Dermis blood vessel endothelial cell (primary cell): ENCODE results near the gene EFEMP2. TPM values are rescaled to one million over a fixed set of nuclear protein-coding genes. Genes with fewer than 3 reads are reported as not detected.
A peak's percentile ranks its signal among the peaks of the same experiment; 100 is the strongest.

Experiments used
- DNase-seq: peaks from one replicate; pipeline ENCODE4 v3.0.0; 2010
- total RNA-seq: library from RNA; depleted of rRNA; stranded (reverse); fragments of >200 nt; gene quantifications from 2 replicates; pipeline ENCODE4 v1.2.3, GENCODE V29; 2014

Gene EFEMP2
- total RNA-seq, 1 donor from 2014 or later, result 22.1 TPM

DNA sequence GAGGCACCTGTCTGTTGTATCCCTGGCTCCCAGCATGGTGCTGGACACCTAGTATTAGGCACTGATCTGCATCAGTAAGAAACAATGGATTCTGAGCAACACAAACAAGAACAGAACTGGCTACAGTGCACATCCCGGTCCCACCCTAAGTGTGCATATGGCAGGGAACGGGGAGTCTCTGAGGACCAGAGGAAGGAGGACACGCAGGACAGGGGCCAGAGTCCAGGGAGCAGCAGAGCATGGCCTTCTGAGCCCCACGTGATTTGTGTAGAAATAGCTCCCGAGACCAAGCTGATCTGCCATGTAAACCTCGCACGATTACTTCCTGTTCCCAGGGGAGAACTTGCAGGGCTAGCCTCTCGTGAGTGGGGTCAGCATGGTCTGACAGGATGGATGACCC lies 51.5 kb downstream of the EFEMP2 start:
- DNase-seq, result no peak

DNA sequence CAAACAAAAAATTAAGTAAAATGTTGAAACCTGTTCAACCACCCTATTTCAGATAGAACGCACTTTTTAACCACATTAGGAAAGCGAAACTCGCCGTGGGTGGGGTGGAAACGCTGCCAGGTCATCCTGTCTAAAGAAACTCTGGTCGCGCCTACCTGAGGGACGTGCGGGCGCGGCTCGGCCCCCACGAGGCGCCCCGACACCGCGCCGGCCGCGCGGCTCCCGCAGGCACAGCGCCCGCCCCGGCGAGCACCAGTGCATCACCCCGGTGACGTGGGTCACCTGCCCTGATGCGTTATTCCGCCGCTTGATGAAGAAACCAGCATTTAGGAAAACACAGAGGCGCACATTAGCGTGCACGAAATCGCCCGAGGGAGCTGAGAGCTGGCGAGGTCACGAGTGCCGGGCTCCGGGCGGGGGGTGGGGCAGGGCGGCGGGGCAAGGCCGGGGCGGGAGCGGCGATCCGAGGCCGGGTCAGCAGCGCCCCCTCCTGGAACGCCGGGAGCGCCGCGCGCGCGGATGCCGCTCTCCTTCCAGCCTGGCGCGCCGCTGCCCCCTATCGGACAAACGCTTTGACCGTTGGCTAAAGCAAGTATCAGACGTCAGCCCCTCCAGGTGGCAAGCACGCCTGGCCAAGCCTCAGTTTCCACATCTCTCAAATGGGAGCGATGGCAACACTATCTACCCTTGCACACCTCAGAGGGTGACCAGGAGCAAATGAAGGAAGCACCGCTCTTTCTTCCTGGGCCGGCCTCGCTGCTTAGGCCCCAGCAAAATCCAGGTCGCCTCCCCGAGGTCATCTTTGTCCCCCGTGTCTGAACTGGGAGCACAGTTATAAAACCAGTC lies 54.5 kb downstream of the EFEMP2 start:
- DNase-seq, result peak; percentile 92

DNA sequence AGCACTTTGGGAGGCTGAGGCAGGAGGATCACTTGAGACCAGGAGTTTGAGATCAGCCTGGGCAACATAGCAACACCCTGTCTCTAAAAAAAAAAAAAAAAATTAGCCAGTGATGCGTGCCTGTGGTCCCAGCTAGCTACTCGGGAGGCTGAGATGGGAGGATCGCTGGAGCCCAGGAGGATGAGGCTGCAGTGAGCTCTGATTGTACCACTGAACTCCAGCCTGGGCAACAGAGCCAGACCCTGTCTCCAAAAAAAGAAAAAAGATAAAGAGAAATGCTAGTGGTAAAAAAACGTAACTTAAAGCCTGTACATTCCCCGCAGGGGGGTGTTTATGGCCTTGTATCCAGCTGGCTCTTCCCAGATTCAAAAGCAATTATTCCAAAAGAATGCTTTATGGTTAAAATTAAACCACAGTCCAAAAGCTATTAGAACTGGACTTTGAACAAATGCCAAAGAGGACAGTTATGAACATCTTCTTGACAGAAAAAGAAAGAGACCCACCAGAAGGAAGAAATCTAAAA lies 55.2 kb downstream of the EFEMP2 start:
- no peak for DNase-seq

DNA sequence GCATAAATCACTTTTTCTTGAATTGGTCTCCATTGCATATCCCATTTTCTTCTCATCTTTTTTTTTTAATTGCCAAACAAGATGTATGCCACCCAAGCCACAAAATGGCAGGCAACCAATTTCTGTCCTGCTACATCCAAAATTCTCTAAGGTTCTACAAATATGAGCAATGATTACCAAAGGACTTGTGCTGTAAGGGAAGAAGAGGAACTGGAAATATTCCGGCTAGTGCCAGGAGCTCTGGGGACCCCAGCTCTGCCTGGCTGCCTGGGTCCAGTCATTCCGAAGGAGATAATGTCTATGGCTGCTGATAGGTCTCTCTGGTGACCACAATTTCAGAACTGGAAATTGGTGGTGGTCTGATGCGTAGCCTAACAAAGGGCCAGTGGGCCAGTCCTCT lies 55.9 kb downstream of the EFEMP2 start:
- DNase-seq, result no peak

Other genes starting within 250 kb of the EFEMP2 start
- gene SIPA1, start 234.7 kb downstream of the EFEMP2 start, total RNA-seq, result 72.2 and 102 TPM in 2 replicates
- 17.3 and 17.7 TPM in 2 replicates for gene RELA, start 209.9 kb downstream of the EFEMP2 start, total RNA-seq
- gene KAT5, start 160.5 kb downstream of the EFEMP2 start, total RNA-seq, result 35.7 and 38.5 TPM in 2 replicates
- 30.6 and 96.1 TPM in 2 replicates for gene RNASEH2C, start 152.0 kb downstream of the EFEMP2 start, total RNA-seq
- gene AP5B1, start 91.8 kb downstream of the EFEMP2 start, total RNA-seq, result 11.6 and 13.8 TPM in 2 replicates
- gene OVOL1, start 85.7 kb downstream of the EFEMP2 start, total RNA-seq, result not detected in 2 replicates
- 0.17 and 0.33 TPM in 2 replicates for gene SNX32, start 38.8 kb downstream of the EFEMP2 start, total RNA-seq
- 1,118 and 1,698 TPM in 2 replicates for gene CFL1, start 14.6 kb downstream of the EFEMP2 start, total RNA-seq
- 48.2 and 49.7 TPM in 2 replicates for gene MUS81, start 12.4 kb downstream of the EFEMP2 start, total RNA-seq
- not detected in 2 replicates for gene CTSW, start 7.0 kb upstream of the EFEMP2 start, total RNA-seq
- gene FIBP, start 15.7 kb upstream of the EFEMP2 start, total RNA-seq, result 161 and 189 TPM in 2 replicates
- 69.3 and 163 TPM in 2 replicates for gene CCDC85B, start 17.9 kb upstream of the EFEMP2 start, total RNA-seq
- 3.6 and 4.9 TPM in 2 replicates for gene FOSL1, start 27.6 kb upstream of the EFEMP2 start, total RNA-seq
- 17.0 and 20.0 TPM in 2 replicates for gene C11orf68, start 46.3 kb upstream of the EFEMP2 start, total RNA-seq
- 64.9 and 93.9 TPM in 2 replicates for gene DRAP1, start 46.6 kb upstream of the EFEMP2 start, total RNA-seq
- not detected in 2 replicates for gene TSGA10IP, start 72.7 kb upstream of the EFEMP2 start, total RNA-seq
- 27.1 and 48.7 TPM in 2 replicates for gene SART1, start 88.9 kb upstream of the EFEMP2 start, total RNA-seq
- gene EIF1AD, start 129.4 kb upstream of the EFEMP2 start, total RNA-seq, result 32.2 and 35.8 TPM in 2 replicates
- 18.2 and 23.2 TPM in 2 replicates for gene BANF1, start 129.7 kb upstream of the EFEMP2 start, total RNA-seq
- gene CST6, start 139.2 kb upstream of the EFEMP2 start, total RNA-seq, result 0.17 and 0.60 TPM in 2 replicates
- 0.34 TPM in 1 of 2 replicates, not detected in the other for gene CATSPER1, start 153.7 kb upstream of the EFEMP2 start, total RNA-seq
- 0.60 and 1.4 TPM in 2 replicates for gene GAL3ST3, start 176.4 kb upstream of the EFEMP2 start, total RNA-seq
- 116 and 141 TPM in 2 replicates for gene SF3B2, start 179.6 kb upstream of the EFEMP2 start, total RNA-seq
- 28.2 and 52.7 TPM in 2 replicates for gene PACS1, start 197.5 kb upstream of the EFEMP2 start, total RNA-seq